HepG2 (cell line): ENCODE data around the gene RNF150. TPM values are rescaled to one million over a fixed set of nuclear protein-coding genes. Genes with fewer than 3 reads are reported as not detected.

ENCODE experiments used
- ATAC-seq: fragments of 200-7000 bp; cut with Tn5 transposase; 3 replicates; pipeline ENCODE4 v1.9.1; 2020; ENCODE audit warnings: mild to moderate bottlenecking, moderate library complexity
- BruUV-seq: library from RNA; stranded (reverse); fragments of 400-500 nt; replicated peaks from 2 replicates; lab custom pipeline; 2021; lab: Mats Ljungman, UMichigan
- CTCF ChIA-PET: fragments of 300-600 bp; formaldehyde crosslinking; extraction: SDS; loops from one replicate; lab custom pipeline; 2021; ENCODE audit warnings: low total read pairs, inconsistent platforms, low intra/inter-chr PET ratio; lab: Yijun Ruan, JAX
- POLR2A ChIA-PET: fragments of 350-600 bp; sonication (Branson Sonifier 250); formaldehyde crosslinking; loops from one replicate; lab custom pipeline; 2020; ENCODE audit warnings: antibody characterized with exemption, inconsistent platforms; lab: Yijun Ruan, JAX
- DNase-seq: peaks from one replicate; pipeline ENCODE4 v3.0.0-alpha.2; 2015; ENCODE audit warnings: low spot score
- FAIRE-seq: peaks from 3 replicates; lab custom pipeline; 2011; peaks lifted over from hg19 to GRCh38; lab: Jason Lieb, UNC
- H2AFZ ChIP-seq: one replicate; pipeline ENCODE4 v1.6.1; 2011; ENCODE audit warnings: low read length, inconsistent platforms
- H3K27ac ChIP-seq: fragments of 300-600 bp; 3 replicates; pipeline ENCODE4 v1.8.0; 2011; ENCODE audit warnings: mixed run types, mild to moderate bottlenecking, mixed read lengths, low read length, inconsistent platforms; ENCODE audit not compliant: insufficient read depth; ENCODE audit errors: extremely low read length
- H3K27me3 ChIP-seq, 2 experiments: fragments of 200-600 bp in 1 of 2; 2 replicates in 1 of 2; 3 replicates in 1 of 2; pipeline versions ENCODE4 v1.6.0 to v1.8.0; 2011; ENCODE audit warnings: low read length in 2 of 2, mild to moderate bottlenecking in 2 of 2, moderate library complexity in 2 of 2, inconsistent platforms in 1 of 2; ENCODE audit not compliant: insufficient read depth in 2 of 2, control insufficient read depth in 1 of 2
- H3K36me3 ChIP-seq, 2 experiments: fragments of 200-600 bp in 1 of 2; replicated peaks in 1 of 2; 2 replicates in 1 of 2; 3 replicates in 1 of 2; pipeline versions ENCODE4 v1.5.1 to v1.8.0; 2011; ENCODE audit warnings: low read length in 2 of 2, inconsistent platforms in 1 of 2; ENCODE audit not compliant: insufficient read depth in 2 of 2, control insufficient read depth in 1 of 2
- H3K4me1 ChIP-seq: 2 replicates; pipeline ENCODE4 v1.5.1; 2012; ENCODE audit warnings: low read length, inconsistent platforms; ENCODE audit not compliant: insufficient read depth
- H3K4me2 ChIP-seq: 2 replicates; pipeline ENCODE4 v1.6.0; 2011; ENCODE audit warnings: low read depth, low read length, inconsistent platforms
- H3K4me3 ChIP-seq, 3 experiments: fragments of 200-600 bp in 1 of 3; sonication (generic), shearing (Covaris generic) in 1 of 3; replicated peaks in 1 of 3; 2 replicates each; pipeline ENCODE4 v1.5.1; 2011 to 2016; ENCODE audit warnings: low read length in 3 of 3, inconsistent platforms in 2 of 3, low read depth in 2 of 3, mild to moderate bottlenecking in 2 of 3, control low read depth in 1 of 3, mixed read lengths in 1 of 3; ENCODE audit not compliant: insufficient read depth in 1 of 3
- H3K79me2 ChIP-seq: one replicate; pipeline ENCODE4 v1.6.1; 2011; ENCODE audit warnings: low read length, inconsistent platforms; ENCODE audit not compliant: insufficient read depth
- H3K9ac ChIP-seq: 2 replicates; pipeline ENCODE4 v1.6.0; 2011; ENCODE audit warnings: mild to moderate bottlenecking, low read depth, low read length, inconsistent platforms; ENCODE audit not compliant: insufficient read depth
- H3K9me3 ChIP-seq: 2 replicates; pipeline ENCODE4 v1.5.1; 2012; ENCODE audit warnings: mild to moderate bottlenecking, low read length
- H4K20me1 ChIP-seq: 2 replicates; pipeline ENCODE4 v1.6.0; 2011; ENCODE audit warnings: inconsistent platforms, mild to moderate bottlenecking, low read length, moderate library complexity; ENCODE audit not compliant: insufficient read depth
- DMTF1 ChIP-seq: sonication (generic); formaldehyde crosslinking; IDR thresholded peaks from 2 replicates; pipeline ENCODE4 v1.4.0; 2020; ENCODE audit warnings: mild to moderate bottlenecking, missing genetic modification reagents
- ETV6 ChIP-seq: sonication (generic); formaldehyde crosslinking; conservative IDR thresholded peaks from 2 replicates; pipeline ENCODE4 v1.4.0; 2020; ENCODE audit warnings: missing genetic modification reagents
- FLYWCH1 ChIP-seq: sonication (generic); formaldehyde crosslinking; IDR thresholded peaks from 2 replicates; pipeline ENCODE4 v1.8.1; 2023; ENCODE audit warnings: mild to moderate bottlenecking, missing genetic modification reagents
- HDAC6 ChIP-seq: fragments of 200-600 bp; sonication (generic); IDR thresholded peaks from 2 replicates; pipeline ENCODE4 v1.7.0; 2017; ENCODE audit warnings: mild to moderate bottlenecking, antibody characterized with exemption, low read length, low read depth
- MTF1 ChIP-seq: sonication (generic); formaldehyde crosslinking; IDR thresholded peaks from 2 replicates; pipeline ENCODE4 v1.5.0; 2020; ENCODE audit warnings: missing genetic modification reagents
- NCOA2 ChIP-seq: sonication (generic); formaldehyde crosslinking; IDR thresholded peaks from 2 replicates; pipeline ENCODE4 v1.8.0; 2022; ENCODE audit warnings: inconsistent platforms
- PAXIP1 ChIP-seq: sonication (generic); formaldehyde crosslinking; conservative IDR thresholded peaks from 2 replicates; pipeline ENCODE4 v1.4.0; 2020; ENCODE audit warnings: mild to moderate bottlenecking, missing genetic modification reagents, moderate library complexity
- PCBP1 ChIP-seq: fragments of 200-400 bp; formaldehyde crosslinking; IDR thresholded peaks from 2 replicates; pipeline ENCODE4 v1.6.1; 2017; ENCODE audit warnings: mild to moderate bottlenecking, low read depth, low read length, borderline replicate concordance
- ZNF691 ChIP-seq: sonication (generic); formaldehyde crosslinking; IDR thresholded peaks from 2 replicates; pipeline ENCODE4 v1.4.0; 2020; ENCODE audit warnings: missing genetic modification reagents, low read depth, mild to moderate bottlenecking, borderline replicate concordance
- ZNF775 ChIP-seq: sonication (generic); formaldehyde crosslinking; IDR thresholded peaks from 2 replicates; pipeline ENCODE4 v1.4.0; 2020; ENCODE audit warnings: missing genetic modification reagents, mild to moderate bottlenecking, moderate library complexity, borderline replicate concordance
- ZNF788 ChIP-seq: sonication (generic); formaldehyde crosslinking; IDR thresholded peaks from 2 replicates; pipeline ENCODE4 v1.5.0; 2020; ENCODE audit warnings: mild to moderate bottlenecking, missing genetic modification reagents, borderline replicate concordance
- WGBS: methylation state at CpG from one replicate; pipeline ENCODE4 v1.1.6; 2017; ENCODE audit warnings: low lambda C conversion rate; 5-methylcytosine and 5-hydroxymethylcytosine counted together
- in situ Hi-C: cut with HindIII; loops from 2 replicates; pipeline ENCODE4 v1.10.0; 2017; ENCODE audit warnings: low pct_unique_long_range_greater_than_20kb; ENCODE audit not compliant: extremely low pct_ligation_motif_present
- intact Hi-C: fragments of 100-400 bp; cut with micrococcal nuclease; formaldehyde crosslinking; loops from one replicate; pipeline ENCODE4 v1.10.0; 2022; ENCODE audit not compliant: unreplicated experiment
- polyA plus RNA-seq, 8 experiments: library from polyadenylated mRNA; depleted of rRNA in 3 of 8; stranded (reverse) in 7 of 8; unstranded in 1 of 8; fragments of >200 nt; fragmentation: Illumina TruSeq in 4 of 8; extraction: Trizol in 4 of 8; gene quantifications; 2 replicates each; pipeline versions ENCODE4 v1.2.1 to v1.2.3, GENCODE V29; 2011 to 2016; ENCODE audit warnings: low read depth in 4 of 8, missing spikeins in 1 of 8, mixed read lengths in 1 of 8; ENCODE audit not compliant: insufficient read depth in 1 of 8
- total RNA-seq, 5 experiments: library from RNA; depleted of rRNA; stranded (reverse); fragments of >200 nt; fragmentation: Illumina TruSeq; extraction: Trizol; gene quantifications; 2 replicates each; pipeline ENCODE4 v1.2.3, GENCODE V29; 2016; ENCODE audit warnings: low read depth in 1 of 5

Gene RNF150
- total and polyA plus RNA-seq, 2 of the 13 experiments (the other 11 are each of a cell fraction or from before 2014, with no cell fraction given) = 0.02 to 0.03 TPM

GRCh38 chr4:141155586-141155985 is 22.3 kb upstream of the RNF150 start:
- Histone ChIP-seq H3K27ac (no peak overlapping the region), H4K20me1 (no peaks in the 10 kb centered on the region), H3K27me3 (no peaks in the 10 kb centered on the region), H3K4me1 (no peaks in the 10 kb centered on the region), H3K4me2 (no peak overlapping the region), H2AFZ (no peak overlapping the region), H3K36me3 (no peaks in the 10 kb centered on the region), H3K4me3 (no peak overlapping the region), H3K9ac (no peak overlapping the region), H3K79me2 (no peaks in the 10 kb centered on the region), H3K9me3 (no peaks in the 10 kb centered on the region)
- FAIRE-seq (no peak), ATAC-seq (peak; percentile 28; the same call in 1 of the 3 replicates), DNase-seq (no peak)
- CTCF ChIA-PET = no interaction called here
- TF ChIP-seq NCOA2 (CRISPR knock-in tag) (no peak), DMTF1 (no peak), ZNF691 (CRISPR knock-in tag) (no peak), ZNF788 (CRISPR knock-in tag) (no peak), ZNF775 (CRISPR knock-in tag) (no peak), HDAC6 (no peak), ETV6 (CRISPR knock-in tag) (no peak), PAXIP1 (CRISPR knock-in tag) (no peak), MTF1 (CRISPR knock-in tag) (no peak), FLYWCH1 (CRISPR knock-in tag) (no peak), PCBP1 (no peak)
- in situ Hi-C loops = loop anchor here (25.0 kb wide), 1 partner anchor 1682 kb away; the partner anchor contains the start of gene INPP4B
- intact Hi-C loops = loop anchor here (5.0 to 10.0 kb wide), 3 partner anchors 189 to 1562 kb away; no protein-coding TSS in a partner anchor
- POLR2A ChIA-PET = no interaction called here
- BruUV-seq = no TSS peak
- WGBS = 1% methylated on average over 4 of the region's 4 CpGs
